Common myeloid progenitor, CD34-positive (primary cell): ENCODE data around the gene FAM171A1.

ENCODE experiments used
- CTCF ChIA-PET: fragments of 350-600 bp; sonication (Branson Sonifier 250); formaldehyde crosslinking; loops from one replicate; lab custom pipeline; 2021; ENCODE audit warnings: antibody characterized with exemption; lab: Charles Lee
- POLR2A ChIA-PET: fragments of 350-600 bp; sonication (Branson Sonifier 250); formaldehyde crosslinking; loops from one replicate; lab custom pipeline; 2021; ENCODE audit warnings: antibody characterized with exemption; lab: Charles Lee
- DNase-seq, 3 donors: peaks; one replicate each; pipeline versions ENCODE4 v3.0.0 to v3.0.0-alpha.2; 2013
- H3K27ac ChIP-seq, 2 experiments: 1 replicate in 1 of 2; 2 replicates in 1 of 2; pipeline ENCODE4 v1.7.0; 2013; ENCODE audit warnings: inconsistent platforms in 2 of 2, low read length in 2 of 2, mild to moderate bottlenecking in 2 of 2, low read depth in 1 of 2, moderate library complexity in 1 of 2; ENCODE audit not compliant: severe bottlenecking in 2 of 2, insufficient read depth in 1 of 2, poor library complexity in 1 of 2
- H3K27me3 ChIP-seq, 5 experiments: replicated peaks in 2 of 5; 1 replicate in 3 of 5; 2 replicates in 2 of 5; pipeline versions ENCODE4 v1.6.1 to v1.7.0; 2013; ENCODE audit warnings: low read length in 4 of 5, mild to moderate bottlenecking in 2 of 5, moderate library complexity in 2 of 5, inconsistent platforms in 1 of 5; ENCODE audit not compliant: insufficient read depth in 5 of 5, control insufficient read depth in 4 of 5
- H3K36me3 ChIP-seq, 4 experiments: 1 replicate in 2 of 4; 2 replicates in 2 of 4; pipeline versions ENCODE4 v1.6.1 to v1.7.0; 2013; ENCODE audit warnings: low read length in 3 of 4, control low read depth in 1 of 4, mild to moderate bottlenecking in 1 of 4; ENCODE audit not compliant: control insufficient read depth in 4 of 4, insufficient read depth in 4 of 4
- H3K4me1 ChIP-seq, 4 experiments: 1 replicate in 3 of 4; 2 replicates in 1 of 4; pipeline versions ENCODE4 v1.6.1 to v1.7.1; 2013; ENCODE audit warnings: low read length in 3 of 4, mild to moderate bottlenecking in 3 of 4, control low read depth in 1 of 4, inconsistent platforms in 1 of 4, moderate library complexity in 1 of 4; ENCODE audit not compliant: control insufficient read depth in 4 of 4, insufficient read depth in 4 of 4; ENCODE audit errors: control extremely low read depth in 1 of 4
- H3K4me3 ChIP-seq, 7 experiments: 1 replicate in 4 of 7; 2 replicates in 3 of 7; pipeline versions ENCODE4 v1.5.1 to v1.7.0; 2013; ENCODE audit warnings: mild to moderate bottlenecking in 7 of 7, low read length in 6 of 7, moderate library complexity in 6 of 7, inconsistent platforms in 2 of 7, low read depth in 2 of 7, control low read depth in 1 of 7; ENCODE audit not compliant: insufficient read depth in 4 of 7, control insufficient read depth in 1 of 7; ENCODE audit errors: extremely low read depth in 1 of 7
- H3K9me3 ChIP-seq, 5 experiments: 1 replicate in 4 of 5; 2 replicates in 1 of 5; pipeline versions ENCODE4 v1.6.1 to v1.7.1; 2013; ENCODE audit warnings: low read length in 4 of 5, mild to moderate bottlenecking in 2 of 5, inconsistent platforms in 1 of 5, low read depth in 1 of 5, moderate library complexity in 1 of 5; ENCODE audit not compliant: control insufficient read depth in 4 of 5, insufficient read depth in 2 of 5; ENCODE audit errors: control extremely low read depth in 1 of 5
- WGBS: methylation state at CpG from one replicate; pipeline ENCODE4 v1.1.5; 2013; ENCODE audit not compliant: insufficient coverage; 5-methylcytosine and 5-hydroxymethylcytosine counted together

FAM171A1 gene

GRCh38 chr10:15367296-15368085, 3.6 kb downstream of the FAM171A1 start:
- CTCF ChIA-PET = interaction anchor here (1.1 kb wide), 1 partner anchor 137 kb away, joined by 3 read pairs; no protein-coding TSS in a partner anchor
- peaks cover 0 to 9% (median 3%) of the 10 kb centered on the region in 5 experiments for H3K9me3 ChIP-seq
- peaks cover 12 to 90% (median 49%) of the 10 kb centered on the region in 5 experiments for H3K27me3 ChIP-seq
- H3K4me3 ChIP-seq = no peak overlapping the region
- H3K27ac ChIP-seq = no peak overlapping the region
- peaks cover 0 to 12% (median 9%) of the 10 kb centered on the region in 4 experiments for H3K4me1 ChIP-seq
- DNase-seq = no peak
- H3K36me3 ChIP-seq = no peaks in the 10 kb centered on the region
- 95% methylated on average over 7 of the region's 8 CpGs for WGBS
- POLR2A ChIA-PET = no interaction called here

GRCh38 chr10:15365692-15366091, 5.4 kb downstream of the FAM171A1 start:
- no peaks in the 10 kb centered on the region for H3K36me3 ChIP-seq
- no peak overlapping the region for H3K4me3 ChIP-seq
- POLR2A ChIA-PET = no interaction called here
- DNase-seq = peak in 2 of 3 donors; percentile 35 to 39
- peaks cover 0 to 9% (median 3%) of the 10 kb centered on the region in 5 experiments for H3K9me3 ChIP-seq
- no peak overlapping the region for H3K27ac ChIP-seq
- H3K4me1 ChIP-seq = peaks cover 0 to 8% (median 7%) of the 10 kb centered on the region in 4 experiments
- WGBS = 90% methylated on average over 1 of the region's 1 CpG
- peaks cover 12 to 81% (median 47%) of the 10 kb centered on the region in 5 experiments for H3K27me3 ChIP-seq
- CTCF ChIA-PET = interaction anchor here (0.6 to 0.8 kb wide), 3 partner anchors 36 to 161 kb away, joined by 3 to 4 read pairs (median 3); no protein-coding TSS in a partner anchor

GRCh38 chr10:15364001-15364400, 7.1 kb downstream of the FAM171A1 start:
- DNase-seq = no peak
- no CpG with 5 or more reads among the region's 4 CpGs for WGBS
- Histone ChIP-seq H3K9me3 (peaks cover 1 to 9% (median 3%) of the 10 kb centered on the region in 5 experiments), H3K27me3 (peaks cover 10 to 83% (median 46%) of the 10 kb centered on the region in 5 experiments), H3K27ac (no peak overlapping the region), H3K4me3 (no peak overlapping the region), H3K4me1 (no peaks in the 10 kb centered on the region), H3K36me3 (no peaks in the 10 kb centered on the region)
- CTCF ChIA-PET = interaction anchor here (1.6 kb wide), 1 partner anchor 8 kb away, joined by 4 read pairs; no protein-coding TSS in a partner anchor
- POLR2A ChIA-PET = no interaction called here

- Histone ChIP-seq H3K4me3 (no peak overlapping the region), H3K36me3 (no peaks in the 10 kb centered on the region), H3K27me3 (peaks cover 10 to 83% (median 41%) of the 10 kb centered on the region in 5 experiments), H3K9me3 (peaks cover 1 to 9% (median 3%) of the 10 kb centered on the region in 5 experiments), H3K27ac (no peak overlapping the region), H3K4me1 (no peaks in the 10 kb centered on the region)
- CTCF ChIA-PET = interaction anchor here (1.3 to 1.6 kb wide), 2 partner anchors 9 to 15 kb away, joined by 4 read pairs; no protein-coding TSS in a partner anchor
- DNase-seq = no peak
- POLR2A ChIA-PET = no interaction called here
- 64% methylated on average over 4 of the region's 7 CpGs for WGBS
These were observed 8.1 kb downstream of the FAM171A1 start for GRCh38 chr10:15363031-15363430.

GRCh38 chr10:15361131-15361530, 10.0 kb downstream of the FAM171A1 start:
- WGBS = no CpG with 5 or more reads among the region's 3 CpGs
- H3K9me3 ChIP-seq = peaks cover 1 to 9% (median 3%) of the 10 kb centered on the region in 5 experiments
- no peak overlapping the region for H3K27ac ChIP-seq
- no peaks in the 10 kb centered on the region for H3K4me1 ChIP-seq
- H3K27me3 ChIP-seq = peaks cover 10 to 69% (median 35%) of the 10 kb centered on the region in 5 experiments
- H3K4me3 ChIP-seq = no peak overlapping the region
- ChIA-PET CTCF (interaction anchor here (0.8 kb wide), 1 partner anchor 14 kb away, joined by 3 read pairs; no protein-coding TSS in a partner anchor), POLR2A (no interaction called here)
- peak; percentile 64 to 89 (median 85) for DNase-seq
- no peaks in the 10 kb centered on the region for H3K36me3 ChIP-seq

GRCh38 chr10:15360566-15360965, 10.5 kb downstream of the FAM171A1 start:
- Histone ChIP-seq H3K27me3 (peaks cover 10 to 67% (median 35%) of the 10 kb centered on the region in 5 experiments), H3K4me3 (no peak overlapping the region), H3K4me1 (no peaks in the 10 kb centered on the region), H3K36me3 (no peaks in the 10 kb centered on the region), H3K9me3 (peaks cover 1 to 9% (median 3%) of the 10 kb centered on the region in 5 experiments), H3K27ac (no peak overlapping the region)
- CTCF ChIA-PET = no interaction called here
- 80% methylated on average over 4 of the region's 4 CpGs for WGBS
- POLR2A ChIA-PET = no interaction called here
- DNase-seq = no peak
